CD4-positive, alpha-beta T cell (primary cell): ENCODE measurements around the gene SLC5A11. TPM values are rescaled to one million over a fixed set of nuclear protein-coding genes. Genes with fewer than 3 reads are reported as not detected.
A peak's percentile ranks its signal among the peaks of the same experiment; 100 is the strongest.
"Not testable (repeated sequence)": the region's sequence is repeated elsewhere in the genome, so short reads cannot be mapped to it uniquely, and the experiment has no call there.

Experiments used
- ATAC-seq: fragments of 200-7000 bp; cut with Tn5 transposase; one replicate; pipeline ENCODE4 v1.10.0; 2022; ENCODE audit warnings: mild to moderate bottlenecking; ENCODE audit not compliant: poor library complexity
- CTCF ChIA-PET: fragments of 350-600 bp; sonication (Branson Sonifier 250); formaldehyde crosslinking; loops from one replicate; lab custom pipeline; 2021; ENCODE audit warnings: antibody characterized with exemption, inconsistent platforms; lab: Charles Lee
- POLR2A ChIA-PET: fragments of 350-600 bp; sonication (Branson Sonifier 250); formaldehyde crosslinking; loops from one replicate; lab custom pipeline; 2021; ENCODE audit warnings: antibody characterized with exemption, inconsistent platforms; lab: Charles Lee
- DNase-seq, 14 experiments: peaks; one replicate each; pipeline ENCODE4 v3.0.0-alpha.2; 2013 to 2020; ENCODE audit warnings: mixed read lengths in 2 of 14
- H3K27ac ChIP-seq, 2 donors: one replicate each; pipeline versions ENCODE4 v1.5.1 to v1.7.0; 2013; ENCODE audit warnings: low read length in 2 of 2, low read depth in 1 of 2, mild to moderate bottlenecking in 1 of 2
- H3K27me3 ChIP-seq, 2 experiments: 1 replicate in 1 of 2; 2 replicates in 1 of 2; pipeline versions ENCODE4 v1.6.1 to v1.7.0; 2013; ENCODE audit warnings: low read length in 2 of 2, control low read depth in 1 of 2, mild to moderate bottlenecking in 1 of 2, moderate library complexity in 1 of 2; ENCODE audit not compliant: insufficient read depth in 2 of 2, control insufficient read depth in 1 of 2
- H3K36me3 ChIP-seq: one replicate; pipeline ENCODE4 v1.6.1; 2013; ENCODE audit warnings: low read length, control low read depth; ENCODE audit not compliant: insufficient read depth
- H3K4me1 ChIP-seq: one replicate; pipeline ENCODE4 v1.6.1; 2013; ENCODE audit warnings: low read length, control low read depth; ENCODE audit not compliant: insufficient read depth
- H3K4me3 ChIP-seq: one replicate; pipeline ENCODE4 v1.5.1; 2013; ENCODE audit warnings: mild to moderate bottlenecking, low read length, moderate library complexity
- H3K9me3 ChIP-seq, 2 experiments: 1 replicate in 1 of 2; 2 replicates in 1 of 2; pipeline versions ENCODE4 v1.6.1 to v1.7.0; 2013; ENCODE audit warnings: low read length in 2 of 2, mild to moderate bottlenecking in 2 of 2, control low read depth in 1 of 2, moderate library complexity in 1 of 2; ENCODE audit not compliant: control insufficient read depth in 1 of 2, insufficient read depth in 1 of 2
- H3K27ac Mint-ChIP-seq: one replicate; pipeline ENCODE4 v1.8.0; 2020; ENCODE audit warnings: mixed read lengths
- H3K27me3 Mint-ChIP-seq: one replicate; pipeline ENCODE4 v1.8.0; 2021; ENCODE audit warnings: mixed read lengths
- H3K36me3 Mint-ChIP-seq: one replicate; pipeline ENCODE4 v1.8.0; 2021; ENCODE audit warnings: low read depth, mixed read lengths
- H3K4me1 Mint-ChIP-seq: one replicate; pipeline ENCODE4 v1.8.0; 2021; ENCODE audit warnings: low read depth, mixed read lengths
- H3K4me3 Mint-ChIP-seq: one replicate; pipeline ENCODE4 v1.8.0; 2020; ENCODE audit warnings: mild to moderate bottlenecking, mixed read lengths
- H3K9me3 Mint-ChIP-seq: one replicate; pipeline ENCODE4 v1.8.0; 2020; ENCODE audit warnings: mixed read lengths
- CTCF ChIP-seq: fragments of 200-600 bp; IDR thresholded peaks from one replicate; pipeline ENCODE4 v1.8.0; 2022; ENCODE audit warnings: antibody characterized with exemption, mild to moderate bottlenecking
- intact Hi-C, 2 experiments: fragments of 100-400 bp; cut with DNase I in 1 of 2; cut with micrococcal nuclease in 1 of 2; formaldehyde crosslinking; loops; one replicate each; pipeline versions ENCODE4 v1.15.1 to v1.9.0; 2023 to 2025; cut with DNase I, micrococcal nuclease
- total RNA-seq, 174 experiments: library from RNA in 2 of 174; stranded (reverse) in 2 of 174; gene quantifications; one replicate each; pipeline ENCODE4 v1.2.3 and lab custom pipeline; 2021 to 2026

Gene SLC5A11
- total RNA-seq, 2 experiments from 2014 or later = 0.11 to 0.44 TPM

- ATAC-seq (no peak), DNase-seq (no peak)
- H3K9me3 Mint-ChIP-seq = no peaks in the 10 kb centered on the region
- Histone ChIP-seq H3K4me3 (no peak overlapping the region), H3K27ac (no peak overlapping the region), H3K36me3 (peaks cover 97% of the 10 kb centered on the region), H3K4me1 (no peaks in the 10 kb centered on the region), H3K9me3 (no peaks in the 10 kb centered on the region), H3K27me3 (no peaks in the 10 kb centered on the region)
- POLR2A ChIA-PET = no interaction called here
- H3K27me3 Mint-ChIP-seq = no peaks in the 10 kb centered on the region
- peaks cover 96% of the 10 kb centered on the region for H3K36me3 Mint-ChIP-seq
- no peak overlapping the region for H3K27ac Mint-ChIP-seq
- H3K4me3 Mint-ChIP-seq = no peak overlapping the region
- H3K4me1 Mint-ChIP-seq = no peaks in the 10 kb centered on the region
- intact Hi-C loops = no loop called here
- CTCF ChIA-PET = no interaction called here
- no peak for TF ChIP-seq CTCF
Measured at GRCh38 chr16:24805484-24805883, 40.3 kb upstream of the SLC5A11 start.

GRCh38 chr16:24807301-24807700 is 38.5 kb upstream of the SLC5A11 start:
- Mint-ChIP-seq H3K4me1 (no peaks in the 10 kb centered on the region), H3K36me3 (peaks cover 95% of the 10 kb centered on the region), H3K27ac (no peak overlapping the region), H3K4me3 (no peak overlapping the region), H3K9me3 (no peaks in the 10 kb centered on the region), H3K27me3 (no peaks in the 10 kb centered on the region)
- no peak for TF ChIP-seq CTCF
- intact Hi-C loops = no loop called here
- ATAC-seq (no peak), DNase-seq (no peak)
- ChIA-PET POLR2A (no interaction called here), CTCF (interaction anchor here (0.6 kb wide), 1 partner anchor 174 kb away, joined by 3 read pairs; no protein-coding TSS in a partner anchor)
- H3K9me3 ChIP-seq = no peaks in the 10 kb centered on the region
- no peaks in the 10 kb centered on the region for H3K4me1 ChIP-seq
- no peak overlapping the region for H3K27ac ChIP-seq
- H3K27me3 ChIP-seq = no peaks in the 10 kb centered on the region
- peaks cover 94% of the 10 kb centered on the region for H3K36me3 ChIP-seq
- H3K4me3 ChIP-seq = no peak overlapping the region

- Mint-ChIP-seq H3K4me1 (no peaks in the 10 kb centered on the region), H3K4me3 (no peak overlapping the region), H3K27me3 (no peaks in the 10 kb centered on the region), H3K27ac (peak overlapping the region; percentile 6), H3K9me3 (no peaks in the 10 kb centered on the region), H3K36me3 (peaks cover 93% of the 10 kb centered on the region)
- no peaks in the 10 kb centered on the region for H3K4me1 ChIP-seq
- H3K27ac ChIP-seq = no peak overlapping the region
- ATAC-seq = no peak
- ChIA-PET CTCF (no interaction called here), POLR2A (interaction anchor here (0.6 to 1.0 kb wide), 3 partner anchors 23 to 340 kb away, joined by 3 to 4 read pairs (median 3); no protein-coding TSS in a partner anchor)
- no peaks in the 10 kb centered on the region for H3K27me3 ChIP-seq
- H3K36me3 ChIP-seq = peaks cover 90% of the 10 kb centered on the region
- H3K4me3 ChIP-seq = no peak overlapping the region
- intact Hi-C loops = no loop called here
- TF ChIP-seq CTCF = no peak
- DNase-seq = no peak
- no peaks in the 10 kb centered on the region for H3K9me3 ChIP-seq
Measured at GRCh38 chr16:24810951-24811843, 34.6 kb upstream of the SLC5A11 start.

- H3K4me3 ChIP-seq, H3K27me3 ChIP-seq, H3K9me3 ChIP-seq, ATAC-seq, DNase-seq, H3K27ac ChIP-seq, POLR2A ChIA-PET, intact Hi-C loops, H3K9me3 Mint-ChIP-seq, H3K4me1 ChIP-seq, H3K27me3 Mint-ChIP-seq, H3K27ac Mint-ChIP-seq, H3K4me1 Mint-ChIP-seq, H3K4me3 Mint-ChIP-seq: not testable (repeated sequence)
- CTCF ChIA-PET = interaction anchor here (0.6 kb wide), 1 partner anchor 251 kb away, joined by 3 read pairs; no protein-coding TSS in a partner anchor
- H3K36me3 Mint-ChIP-seq = peaks cover 90% of the 10 kb centered on the region
- peaks cover 90% of the 10 kb centered on the region for H3K36me3 ChIP-seq
Measured at GRCh38 chr16:24812813-24813212, 33.0 kb upstream of the SLC5A11 start.
